ENCODE data around the gene PROSER2.

DNA sequence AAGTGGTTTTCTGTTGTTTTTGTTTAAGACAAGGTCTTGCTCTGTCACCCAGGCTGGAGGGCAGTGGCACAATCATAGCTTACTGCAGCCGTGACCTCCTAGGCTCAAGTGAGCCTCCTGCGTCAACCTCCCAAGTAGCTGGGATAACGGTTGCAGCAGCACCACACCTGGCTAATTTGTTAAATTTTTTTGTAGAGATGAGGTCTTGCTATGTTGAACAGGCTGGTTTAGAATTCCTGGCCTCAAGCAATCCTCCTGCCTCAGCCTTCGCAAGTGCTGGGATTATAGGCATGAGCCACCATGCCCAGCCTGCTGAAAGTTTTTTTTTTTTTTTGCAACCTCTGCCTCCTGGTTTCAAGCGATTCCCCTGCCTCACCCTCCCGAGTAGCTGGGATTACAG is 31.1 kb downstream of the PROSER2 start:
- TF ChIP-seq CTCF (IDR thresholded peaks at IDR 0.05) (no peak), POLR2A (IDR thresholded peaks at IDR 0.05) (no peak)
